NOMO-1 treated with dmso at 0.1 percent for 144 hours (cell line): Measurements from ENCODE around the gene HK3.
"Not testable (repeated sequence)": the region's sequence is repeated elsewhere in the genome, so short reads cannot be mapped to it uniquely, and the experiment has no call there.

Source experiments
- DNase-seq: peaks from one replicate; lab custom pipeline; 2025; ENCODE audit not compliant: unreplicated experiment; lab: John Stamatoyannopoulos, UW

Gene HK3

DNA sequence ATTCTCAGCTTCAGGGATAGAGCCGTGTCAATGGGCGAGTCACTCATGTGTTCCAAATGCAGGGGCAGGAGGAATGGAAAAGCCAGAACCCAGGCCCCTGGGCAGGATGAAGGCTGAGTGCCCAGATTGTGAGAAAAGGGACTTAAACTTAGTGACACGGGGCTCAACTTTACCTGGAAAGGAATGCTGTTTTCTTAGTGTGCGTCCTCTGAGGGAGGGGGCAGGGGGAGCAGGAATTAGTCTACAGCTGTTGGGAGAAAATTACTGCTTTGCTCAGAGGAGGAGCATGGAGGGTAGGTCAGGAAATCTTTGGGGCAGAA lies 14.6 kb downstream of the HK3 start:
- no peak for DNase-seq

DNA sequence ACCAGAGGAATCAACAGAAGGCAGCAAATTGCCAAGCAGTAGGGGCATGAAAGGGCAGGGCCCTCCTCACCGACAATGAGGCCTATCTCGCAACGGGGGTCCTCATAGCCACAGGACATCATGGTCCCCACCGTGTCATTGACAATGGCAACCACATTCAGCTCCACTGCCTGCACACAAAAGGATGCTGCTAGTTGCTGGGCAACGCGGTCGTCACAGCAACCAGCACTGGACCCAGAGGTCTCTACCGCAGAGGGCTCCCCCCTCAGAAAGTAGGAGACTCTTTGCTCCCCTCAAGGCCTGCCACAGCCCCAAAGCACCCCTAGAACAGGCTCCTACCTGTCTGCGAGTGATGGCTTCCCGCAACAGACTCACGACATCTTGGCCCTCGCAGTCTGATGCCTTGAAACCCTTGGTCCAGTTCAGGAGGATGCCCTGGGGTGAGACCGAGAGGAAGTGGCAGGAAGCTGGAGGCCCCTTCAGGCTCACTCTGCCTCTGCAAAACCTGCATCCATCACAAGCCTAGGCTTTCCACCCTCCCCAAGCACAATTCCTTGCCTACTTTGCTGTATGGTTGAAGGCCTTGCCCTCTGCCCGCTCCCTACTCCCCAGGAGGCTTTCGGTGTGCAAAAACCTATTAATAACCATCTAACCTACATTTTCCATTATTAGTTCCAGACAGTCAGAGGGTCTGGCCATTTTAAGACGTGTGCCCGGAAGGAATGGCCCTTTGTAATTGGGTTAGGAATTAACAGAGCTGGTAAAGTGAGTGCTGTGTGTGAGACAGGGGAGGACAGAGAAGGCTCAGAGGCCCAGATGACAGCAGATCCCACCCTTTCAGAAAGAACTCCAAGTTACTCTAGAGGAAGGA lies 15.2 kb downstream of the HK3 start:
- no peak for DNase-seq

DNA sequence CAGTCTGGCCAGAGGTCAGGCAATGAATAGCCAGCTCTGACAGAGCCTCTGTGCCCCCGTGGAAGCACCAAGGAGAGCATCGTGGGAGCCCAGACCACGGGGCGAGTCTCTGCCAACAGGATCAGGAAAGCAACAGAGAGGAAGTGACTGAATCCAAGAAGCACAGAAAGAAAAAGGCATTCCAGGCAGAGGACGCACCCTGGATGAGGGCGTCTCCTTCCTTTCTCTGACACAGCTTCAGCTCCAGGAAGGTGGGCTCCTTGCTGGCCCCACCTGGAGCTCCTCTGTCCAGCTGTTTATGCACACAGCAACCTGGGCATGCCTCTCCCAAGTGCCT lies 16.6 kb downstream of the HK3 start:
- no peak for DNase-seq

DNA sequence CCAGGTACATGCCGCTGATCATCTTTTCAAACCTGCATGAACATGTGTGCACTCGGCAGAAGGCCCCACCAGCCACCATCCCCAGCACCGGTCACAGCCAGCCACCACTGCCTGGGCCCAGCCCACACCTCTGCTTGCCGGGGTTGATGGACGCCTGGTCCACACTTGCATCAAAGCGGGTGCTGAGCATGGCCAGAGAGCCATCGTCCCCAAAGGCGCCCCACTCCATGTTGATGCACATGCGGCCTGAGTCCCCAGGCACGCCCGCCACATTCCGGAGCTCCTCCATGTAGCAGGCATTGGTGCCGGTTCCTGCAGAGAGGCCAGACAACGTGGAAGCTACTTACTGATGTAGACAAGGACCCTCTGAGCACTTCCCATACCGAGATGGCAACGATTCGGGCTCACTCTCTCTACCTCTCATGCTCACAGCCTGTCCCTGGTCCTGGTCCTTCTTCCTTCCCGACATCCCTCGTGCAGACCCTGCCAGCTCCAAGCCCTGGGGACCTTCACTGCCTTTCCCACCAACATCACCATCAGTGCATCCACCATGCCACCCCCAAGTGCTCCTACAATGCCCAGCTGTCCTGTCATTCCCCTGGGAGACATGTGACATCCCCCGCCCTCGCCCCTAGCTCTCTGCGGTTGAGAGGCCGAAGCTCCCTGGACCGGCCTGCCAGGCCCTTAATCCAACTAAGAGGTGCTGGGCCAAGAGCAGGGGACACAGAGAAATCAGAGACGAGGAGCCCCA lies 17.2 kb downstream of the HK3 start:
- no peak for DNase-seq

DNA sequence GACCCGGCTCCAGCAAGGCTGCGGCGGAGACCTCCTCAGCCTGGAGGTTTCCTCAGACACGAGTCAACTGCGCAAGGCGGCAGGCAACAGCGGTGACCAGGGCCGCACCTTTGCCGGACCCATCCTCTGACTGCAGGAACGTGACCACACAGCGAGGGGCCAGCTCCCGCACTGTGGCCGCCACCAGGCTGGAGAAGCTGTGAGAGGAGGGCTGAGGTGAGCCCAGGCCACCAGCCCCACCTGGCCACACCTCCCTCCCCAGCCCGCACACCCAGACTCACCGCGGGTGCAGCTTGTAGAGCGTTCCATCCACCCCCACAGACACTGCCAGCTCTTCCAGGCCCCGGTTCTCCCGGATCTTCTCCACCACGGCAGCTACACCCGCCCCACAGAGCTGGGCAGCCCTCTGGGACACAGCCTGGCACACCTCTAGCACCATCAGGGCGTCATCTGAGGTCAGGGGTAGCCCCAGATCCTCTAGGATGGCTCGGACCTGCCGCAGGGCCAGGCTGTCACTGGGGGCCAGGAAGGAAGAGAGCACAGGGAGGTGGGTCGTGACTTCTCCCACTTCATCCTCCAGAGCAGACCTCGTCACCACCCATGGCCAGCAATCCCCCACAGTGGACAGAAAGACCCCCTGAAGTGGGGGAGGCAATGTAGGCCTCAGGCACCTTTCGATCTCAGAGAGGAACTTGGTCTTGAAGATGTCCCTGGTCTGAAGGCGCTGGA lies 18.0 kb downstream of the HK3 start:
- DNase-seq, result no peak

DNA sequence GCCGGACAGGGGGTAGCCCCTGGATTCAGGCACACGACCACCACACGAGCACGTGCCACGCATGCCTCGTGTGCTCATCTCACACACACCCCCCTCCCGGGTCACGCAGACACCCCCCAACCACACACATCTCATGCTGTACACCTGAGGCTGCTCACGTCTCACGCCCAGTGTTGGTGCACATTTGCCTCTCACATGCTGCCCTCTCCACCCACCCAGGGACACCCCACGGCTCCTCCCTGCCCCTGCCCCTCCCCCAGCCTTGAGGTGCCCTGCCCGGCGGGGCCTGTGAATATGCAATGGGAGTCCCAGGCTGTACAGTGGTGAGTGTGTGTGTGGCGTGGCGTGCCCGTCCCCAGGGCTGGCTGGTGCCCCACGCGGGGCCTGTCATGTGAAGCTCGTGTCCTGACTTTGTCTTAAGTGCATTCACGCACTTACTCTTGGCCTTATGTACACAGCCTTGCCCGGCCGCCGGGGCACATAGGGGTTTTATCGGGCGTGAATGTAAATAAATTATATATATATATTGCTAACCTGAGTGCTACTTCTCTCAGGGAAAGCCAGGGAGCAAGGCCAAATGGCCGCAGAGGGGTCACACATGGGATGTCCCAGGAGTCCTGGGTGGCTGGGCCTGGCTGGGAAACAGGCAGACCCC lies 18.7 kb downstream of the HK3 start:
- no peak for DNase-seq

DNA sequence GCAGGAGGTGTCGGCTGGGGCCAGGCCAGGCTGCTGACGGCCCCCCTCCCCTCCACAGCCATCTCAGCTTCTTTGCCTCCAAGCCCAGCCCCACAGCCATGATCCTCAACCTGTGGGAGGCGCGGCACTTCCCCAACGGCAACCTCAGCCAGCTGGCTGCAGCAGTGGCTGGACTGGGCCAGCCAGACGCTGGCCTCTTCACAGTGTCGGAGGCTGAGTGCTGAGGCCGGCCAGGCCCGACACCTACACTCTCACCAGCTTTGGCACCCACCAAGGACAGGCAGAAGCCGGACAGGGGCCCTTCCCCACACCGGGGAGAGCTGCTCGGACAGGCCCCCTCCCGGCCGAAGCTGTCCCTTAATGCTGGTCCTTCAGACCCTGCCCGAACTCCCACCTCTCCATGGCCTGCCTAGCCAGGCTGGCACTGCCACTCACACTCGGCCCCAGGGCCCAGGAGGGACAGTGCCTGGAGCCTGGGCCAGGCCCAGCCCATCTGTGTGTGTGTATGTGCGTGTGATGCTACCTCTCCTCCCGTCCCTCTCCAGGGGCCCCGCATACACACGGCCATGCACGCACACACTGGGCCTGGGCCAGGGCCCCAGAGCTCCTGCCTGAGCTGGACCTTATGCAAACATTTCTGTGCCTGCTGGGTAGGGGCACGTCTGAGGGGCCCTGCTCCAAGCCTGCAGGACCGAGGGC lies 19.3 kb downstream of the HK3 start:
- no peak for DNase-seq

DNA sequence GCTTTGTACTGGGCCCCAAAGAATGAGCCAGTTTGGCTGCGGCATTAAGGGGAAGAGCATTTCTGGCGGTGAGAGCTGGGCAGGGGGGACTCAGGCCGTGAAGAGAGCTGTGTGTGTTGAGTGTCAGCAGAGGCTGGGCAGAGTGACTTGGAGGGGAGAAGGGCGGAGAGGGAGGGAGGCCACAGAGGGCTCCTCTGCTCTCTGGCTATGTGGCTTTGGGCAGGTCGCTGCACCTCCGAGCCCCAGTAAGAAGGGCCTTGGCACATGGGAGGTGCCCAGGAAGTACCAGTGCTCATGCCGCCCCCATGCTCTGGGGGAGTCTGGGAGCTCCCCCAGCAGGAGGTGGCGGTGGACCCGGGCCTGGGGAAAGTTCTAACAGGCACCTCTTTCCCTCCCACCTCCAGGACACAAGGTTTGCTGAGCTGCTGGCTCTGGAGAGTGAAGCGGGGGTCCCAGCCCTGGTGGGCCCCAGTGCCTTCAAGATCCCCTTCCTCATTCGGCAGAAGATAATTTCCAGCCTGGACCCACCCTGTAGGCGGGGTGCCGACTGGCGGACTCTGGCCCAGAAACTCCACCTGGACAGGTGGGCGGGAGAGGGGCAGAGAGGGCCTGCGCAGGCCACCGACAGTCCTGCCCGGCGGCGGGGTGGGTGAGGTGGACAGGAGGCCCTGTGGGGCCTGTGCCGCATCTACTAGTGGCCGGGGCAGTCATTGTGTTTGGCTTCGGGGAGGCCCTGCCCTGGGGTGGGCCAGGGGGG lies 20.1 kb downstream of the HK3 start:
- no peak for DNase-seq

DNA sequence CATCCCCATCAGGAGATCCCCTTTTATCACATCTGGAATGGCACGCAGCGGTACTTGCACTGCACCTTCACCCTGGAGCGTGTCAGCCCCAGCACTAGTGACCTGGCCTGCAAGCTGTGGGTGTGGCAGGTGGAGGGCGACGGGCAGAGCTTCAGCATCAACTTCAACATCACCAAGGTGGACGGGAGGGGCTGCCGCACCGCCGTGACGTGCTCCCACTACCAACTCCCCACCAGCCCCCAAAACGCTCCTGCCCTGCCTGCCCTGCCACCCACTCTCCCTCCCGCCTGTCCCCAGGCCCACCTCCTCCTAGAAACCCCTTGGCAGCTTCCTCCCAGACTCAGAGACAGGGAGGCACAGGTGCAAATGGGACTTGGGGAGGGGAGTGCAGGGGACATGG lies 20.7 kb downstream of the HK3 start:
- DNase-seq, result no peak

DNA sequence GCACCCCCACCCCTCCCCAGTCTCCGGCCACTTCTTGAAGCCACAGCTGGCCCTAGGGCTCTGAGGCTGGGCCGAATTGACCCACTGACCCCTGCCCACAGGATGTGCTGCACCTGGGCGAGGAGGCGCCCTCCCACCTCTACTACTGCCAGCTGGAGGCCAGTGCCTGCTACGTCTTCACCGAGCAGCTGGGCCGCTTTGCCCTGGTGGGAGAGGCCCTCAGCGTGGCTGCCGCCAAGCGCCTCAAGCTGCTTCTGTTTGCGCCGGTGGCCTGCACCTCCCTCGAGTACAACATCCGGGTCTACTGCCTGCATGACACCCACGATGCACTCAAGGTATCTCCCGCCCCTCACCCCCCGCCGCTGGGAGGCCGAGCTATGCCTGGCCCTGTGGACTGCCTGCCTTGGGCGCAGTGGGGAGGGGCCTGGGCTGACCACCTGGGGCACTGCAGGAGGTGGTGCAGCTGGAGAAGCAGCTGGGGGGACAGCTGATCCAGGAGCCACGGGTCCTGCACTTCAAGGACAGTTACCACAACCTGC lies 21.3 kb downstream of the HK3 start:
- DNase-seq, result no peak

DNA sequence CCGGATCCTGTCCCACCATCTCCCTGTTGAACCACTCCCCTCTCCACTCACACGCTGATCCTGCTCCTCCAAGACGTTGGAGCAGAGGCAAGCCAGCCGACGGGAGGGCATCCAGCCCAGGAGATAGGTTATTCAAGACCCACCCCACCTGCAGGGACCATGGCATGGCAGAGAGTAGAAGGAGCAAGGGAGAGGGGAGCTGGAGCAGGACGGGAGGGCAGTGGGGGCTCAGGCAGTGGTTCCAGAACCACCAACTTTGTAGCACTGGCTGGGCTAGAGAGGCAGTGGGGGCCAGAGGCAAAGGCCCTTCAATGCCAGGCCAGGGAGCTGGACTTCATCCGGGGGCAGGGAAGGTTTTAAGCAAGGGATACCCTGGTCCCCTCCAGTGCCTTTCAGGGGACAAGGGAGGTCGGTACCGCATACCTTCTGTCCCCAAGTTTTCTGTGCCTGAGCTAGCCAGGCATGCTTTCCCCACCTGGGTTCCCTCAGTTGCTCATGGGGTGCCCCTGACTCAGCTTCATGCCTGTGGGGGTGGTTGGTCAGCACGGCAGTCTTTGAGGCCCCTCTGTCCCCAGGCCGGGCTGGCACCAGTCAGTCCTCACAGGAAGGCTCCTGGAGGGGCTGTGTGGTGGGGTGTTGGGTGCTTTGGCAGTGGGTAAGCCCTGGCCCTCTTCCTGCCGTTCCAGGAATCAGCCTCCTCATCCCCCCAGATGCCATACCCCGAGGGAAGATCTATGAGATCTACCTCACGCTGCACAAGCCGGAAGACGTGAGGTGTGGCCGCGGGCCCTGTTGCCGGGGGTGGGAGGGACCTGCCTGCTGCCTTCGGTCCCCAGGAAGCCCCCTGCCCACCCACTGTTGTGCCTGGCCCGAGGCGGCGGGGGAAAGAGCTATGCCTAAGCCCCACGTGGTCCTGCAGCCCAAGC lies 22.4 kb downstream of the HK3 start:
- no peak for DNase-seq

DNA sequence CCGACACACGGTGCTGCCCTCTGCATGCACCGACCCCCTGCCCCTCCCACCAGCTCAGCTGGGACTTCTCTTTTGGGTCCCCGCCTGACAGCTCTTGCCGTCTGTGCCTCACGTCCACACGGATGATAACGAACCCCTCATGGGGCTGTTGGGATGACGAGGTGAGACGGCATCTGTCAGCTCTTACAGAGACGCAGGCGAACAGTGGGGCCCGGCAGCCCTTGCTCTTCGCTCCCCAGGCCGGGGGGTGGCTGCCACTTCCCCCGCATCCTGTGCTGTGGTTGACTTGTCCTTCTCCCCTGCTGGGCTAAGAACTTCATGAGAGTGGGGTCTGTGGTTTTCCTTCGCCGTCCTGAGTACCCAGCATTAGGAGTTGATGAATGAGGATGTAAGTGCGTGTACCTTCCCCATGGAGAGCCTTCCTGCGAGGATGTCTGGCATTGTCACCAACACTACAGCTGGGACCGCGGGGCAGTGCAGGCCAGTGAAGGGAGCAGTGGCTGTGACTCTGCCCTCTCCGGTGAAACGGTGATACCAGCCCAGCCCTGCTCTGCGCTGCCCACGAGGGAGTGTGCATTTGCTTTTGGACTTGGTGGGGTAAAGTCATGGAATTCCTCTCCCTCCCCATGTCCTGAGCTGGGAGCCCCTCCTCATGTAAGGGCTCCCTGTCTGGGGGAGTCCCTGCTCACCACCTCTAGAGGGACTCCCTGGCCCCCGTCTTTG lies 23.2 kb downstream of the HK3 start:
- no peak for DNase-seq

DNA sequence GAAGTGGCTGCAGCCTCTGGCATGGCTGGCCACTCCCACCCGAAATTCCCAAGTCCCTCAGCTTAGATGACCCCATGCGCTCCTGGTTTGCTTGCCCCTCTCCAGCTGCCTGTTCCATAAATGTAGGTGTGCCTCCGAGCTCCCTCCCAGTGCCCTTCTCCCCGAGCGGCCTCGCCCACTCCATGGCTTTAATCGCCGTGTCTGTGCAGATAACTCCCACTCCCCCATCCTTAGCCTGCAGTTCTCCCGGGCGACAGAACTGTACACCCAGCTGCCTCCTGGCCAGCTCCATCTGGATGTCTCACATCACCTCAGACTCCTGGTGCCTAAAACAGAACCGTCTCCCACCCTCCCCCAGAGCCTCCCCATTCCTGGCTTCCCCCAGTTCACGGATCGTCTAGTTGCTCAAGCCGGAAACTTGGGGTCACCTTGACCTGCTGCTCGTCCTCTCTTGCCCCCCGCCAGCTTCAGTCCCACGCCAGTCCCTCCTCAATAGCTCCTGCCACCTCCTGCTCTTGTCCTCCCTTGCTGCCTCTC lies 24.1 kb downstream of the HK3 start:
- no peak for DNase-seq

DNA sequence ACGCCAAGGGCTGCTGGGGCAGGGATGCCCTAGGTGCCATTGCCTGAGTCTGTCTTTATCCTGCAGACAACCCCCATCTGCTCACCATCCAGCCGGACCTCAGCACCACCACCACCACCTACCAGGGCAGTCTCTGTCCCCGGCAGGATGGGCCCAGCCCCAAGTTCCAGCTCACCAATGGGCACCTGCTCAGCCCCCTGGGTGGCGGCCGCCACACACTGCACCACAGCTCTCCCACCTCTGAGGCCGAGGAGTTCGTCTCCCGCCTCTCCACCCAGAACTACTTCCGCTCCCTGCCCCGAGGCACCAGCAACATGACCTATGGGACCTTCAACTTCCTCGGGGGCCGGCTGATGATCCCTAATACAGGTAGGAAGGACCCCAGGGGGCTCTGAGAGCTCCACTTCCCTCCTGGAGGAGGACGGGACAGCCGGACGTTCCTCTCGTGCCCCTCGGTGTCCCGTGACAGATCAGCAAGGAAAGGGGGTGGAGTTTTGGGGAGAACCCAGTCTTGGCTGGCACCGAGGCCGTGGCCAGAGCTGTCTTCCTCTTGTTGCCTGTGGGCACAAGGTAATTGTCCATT lies 24.9 kb downstream of the HK3 start:
- no peak for DNase-seq

DNA sequence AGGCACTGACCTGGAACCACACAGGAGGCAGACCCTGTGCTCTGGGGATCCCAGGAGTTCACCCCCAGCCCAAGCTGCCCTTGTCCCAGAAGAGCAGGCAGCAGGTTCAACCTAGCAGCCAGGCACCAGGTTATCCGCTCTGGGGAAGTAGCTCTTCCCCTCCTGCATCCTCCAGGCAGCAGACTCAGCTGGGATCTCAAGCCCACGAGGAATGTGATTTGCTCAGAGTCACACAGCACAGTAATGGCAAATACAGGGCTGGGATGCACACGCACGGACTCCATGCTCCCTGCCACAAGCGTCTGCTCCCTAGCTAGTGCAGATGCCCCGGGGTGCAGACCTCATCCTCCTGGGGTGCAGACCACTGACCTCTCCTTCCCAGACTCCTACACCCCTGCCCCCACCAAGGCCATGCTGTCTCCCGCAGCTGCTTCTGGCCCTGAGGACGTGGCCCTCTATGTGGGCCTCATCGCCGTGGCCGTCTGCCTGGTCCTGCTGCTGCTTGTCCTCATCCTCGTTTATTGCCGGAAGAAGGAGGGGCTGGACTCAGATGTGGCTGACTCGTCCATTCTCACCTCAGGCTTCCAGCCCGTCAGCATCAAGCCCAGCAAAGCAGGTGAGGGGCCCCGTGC lies 25.5 kb downstream of the HK3 start:
- DNase-seq, result no peak

DNA sequence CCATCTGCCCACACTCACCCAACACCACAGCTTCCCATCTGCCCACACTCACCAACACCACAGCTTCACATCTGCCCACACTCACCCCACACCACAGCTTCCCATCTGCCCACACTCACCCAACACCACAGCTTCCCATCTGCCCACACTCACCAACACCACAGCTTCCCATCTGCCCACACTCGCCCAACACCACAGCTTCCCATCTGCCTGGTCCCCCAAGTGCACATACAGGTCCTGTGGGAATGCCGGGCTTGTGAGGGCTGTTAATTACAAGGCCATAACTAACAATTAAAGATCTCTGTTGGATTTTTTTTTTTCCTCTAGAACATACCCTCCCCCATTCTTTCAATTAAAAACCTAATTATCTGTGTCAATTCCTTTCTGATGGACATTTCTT lies 26.1 kb downstream of the HK3 start:
- not testable (repeated sequence) for DNase-seq

DNA sequence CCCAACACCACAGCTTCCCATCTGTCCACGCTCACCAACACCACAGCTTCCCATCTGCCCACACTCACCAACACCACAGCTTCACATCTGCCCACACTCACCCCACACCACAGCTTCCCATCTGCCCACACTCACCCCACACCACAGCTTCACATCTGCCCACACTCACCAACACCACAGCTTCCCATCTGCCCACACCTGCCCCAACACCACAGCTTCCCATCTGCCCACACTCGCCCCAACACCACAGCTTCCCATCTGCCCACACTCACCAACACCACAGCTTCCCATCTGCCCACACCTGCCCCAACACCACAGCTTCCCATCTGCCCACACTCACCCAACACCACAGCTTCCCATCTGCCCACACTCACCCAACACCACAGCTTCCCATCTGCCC lies 26.6 kb downstream of the HK3 start:
- not testable (repeated sequence) for DNase-seq
